GM23338 (cell line): ENCODE measurements around the gene RBBP8. TPM values are rescaled to one million over a fixed set of nuclear protein-coding genes. Genes with fewer than 3 reads are reported as not detected.

Experiments
- ATAC-seq: fragments of 200-7000 bp; cut with Tn5 transposase; 3 replicates; pipeline ENCODE4 v1.9.1; 2020
- DNase-seq: peaks from one replicate; pipeline ENCODE4 v3.0.0-alpha.2; 2015; ENCODE audit warnings: low spot score
- H2AFZ ChIP-seq: fragments of 200-600 bp; sonication (generic); 2 replicates; pipeline ENCODE4 v1.8.0; 2016; ENCODE audit warnings: antibody characterized with exemption, mild to moderate bottlenecking, moderate library complexity
- H3F3A ChIP-seq: fragments of 200-600 bp; sonication (generic); replicated peaks from 2 replicates; pipeline ENCODE4 v1.8.0; 2017; ENCODE audit warnings: antibody characterized with exemption, mixed run types, low read depth
- H3K27ac ChIP-seq: fragments of 200-600 bp; sonication (generic); 2 replicates; pipeline ENCODE4 v1.6.1; 2016; ENCODE audit warnings: low read depth
- H3K27me3 ChIP-seq: fragments of 200-600 bp; sonication (generic); 2 replicates; pipeline ENCODE4 v1.8.0; 2016; ENCODE audit warnings: mild to moderate bottlenecking, mixed run types, moderate library complexity; ENCODE audit not compliant: insufficient read depth
- H3K36me3 ChIP-seq: fragments of 200-600 bp; sonication (generic); 2 replicates; pipeline ENCODE4 v1.8.0; 2016; ENCODE audit warnings: mild to moderate bottlenecking; ENCODE audit not compliant: insufficient read depth
- H3K4me1 ChIP-seq: fragments of 200-600 bp; sonication (generic); 2 replicates; pipeline ENCODE4 v1.8.0; 2016; ENCODE audit warnings: mild to moderate bottlenecking, moderate library complexity; ENCODE audit not compliant: insufficient read depth
- H3K4me2 ChIP-seq: fragments of 200-600 bp; sonication (generic); 2 replicates; pipeline ENCODE4 v1.7.1; 2017; ENCODE audit warnings: mixed run types
- H3K4me3 ChIP-seq: fragments of 200-600 bp; sonication (generic); 2 replicates; pipeline ENCODE4 v1.6.1; 2016; ENCODE audit warnings: mixed run types
- H3K79me2 ChIP-seq: fragments of 200-600 bp; sonication (generic); replicated peaks from 2 replicates; pipeline ENCODE4 v1.8.0; 2017; ENCODE audit warnings: mild to moderate bottlenecking; ENCODE audit not compliant: insufficient read depth
- H3K9me2 ChIP-seq: fragments of 200-600 bp; sonication (generic); 2 replicates; pipeline ENCODE4 v1.8.0; 2017; ENCODE audit not compliant: insufficient read depth
- H4K20me1 ChIP-seq: fragments of 200-600 bp; sonication (generic); replicated peaks from 2 replicates; pipeline ENCODE4 v1.8.0; 2017; ENCODE audit warnings: mild to moderate bottlenecking; ENCODE audit not compliant: insufficient read depth
- H3K27ac Mint-ChIP-seq: 2 replicates; pipeline ENCODE4 v1.8.0; 2020; ENCODE audit warnings: inconsistent platforms, mild to moderate bottlenecking, moderate library complexity, mixed read lengths
- H3K27me3 Mint-ChIP-seq: 3 replicates; pipeline ENCODE4 v1.8.0; 2022; ENCODE audit warnings: low read depth, mild to moderate bottlenecking, moderate library complexity, mixed read lengths, inconsistent platforms; ENCODE audit not compliant: insufficient read depth, poor library complexity
- H3K36me3 Mint-ChIP-seq: 3 replicates; pipeline ENCODE4 v1.8.0; 2021; ENCODE audit warnings: low read depth, mild to moderate bottlenecking, inconsistent platforms, moderate library complexity, mixed read lengths
- H3K4me1 Mint-ChIP-seq: 3 replicates; pipeline ENCODE4 v1.8.0; 2020; ENCODE audit warnings: mild to moderate bottlenecking, inconsistent platforms, mixed read lengths
- H3K4me3 Mint-ChIP-seq: 3 replicates; pipeline ENCODE4 v1.8.0; 2021; ENCODE audit warnings: moderate library complexity, mild to moderate bottlenecking, inconsistent platforms, mixed read lengths
- H3K9me3 Mint-ChIP-seq: 3 replicates; pipeline ENCODE4 v1.8.0; 2020; ENCODE audit warnings: moderate library complexity, mild to moderate bottlenecking, inconsistent platforms, mixed read lengths
- CREB1 ChIP-seq: fragments of 250-450 bp; sonication (Bioruptor Pico); IDR thresholded peaks from 2 replicates; pipeline ENCODE4 v1.5.0; 2020; ENCODE audit warnings: low read depth, mild to moderate bottlenecking, moderate library complexity
- CTCF ChIP-seq, 2 experiments: fragments of 200-600 bp in 1 of 2; sonication (generic) in 1 of 2; conservative IDR thresholded peaks; 2 replicates each; pipeline versions ENCODE4 v1.5.1 to v1.6.1; 2016 to 2017; ENCODE audit warnings: antibody characterized with exemption in 2 of 2, low read depth in 2 of 2, mild to moderate bottlenecking in 2 of 2, moderate library complexity in 1 of 2
- ETS1 ChIP-seq: IDR thresholded peaks from 2 replicates; pipeline ENCODE4 v1.6.1; 2016; ENCODE audit warnings: antibody characterized with exemption
- EZH2 ChIP-seq: fragments of 200-600 bp; sonication (generic); IDR thresholded peaks from one replicate; pipeline ENCODE4 v1.8.0; 2017; ENCODE audit warnings: antibody characterized with exemption, mild to moderate bottlenecking, low read depth; ENCODE audit not compliant: unreplicated experiment
- JUNB ChIP-seq: IDR thresholded peaks from one replicate; pipeline ENCODE4 v1.6.1; 2016; ENCODE audit warnings: antibody characterized with exemption; ENCODE audit not compliant: unreplicated experiment
- NANOG ChIP-seq: IDR thresholded peaks from 2 replicates; pipeline ENCODE4 v1.6.1; 2016; ENCODE audit warnings: antibody characterized with exemption, borderline replicate concordance
- POLR2AphosphoS5 ChIP-seq: IDR thresholded peaks from 2 replicates; pipeline ENCODE4 v1.6.1; 2016; ENCODE audit warnings: antibody characterized with exemption, low read depth
- REST ChIP-seq: IDR thresholded peaks from one replicate; pipeline ENCODE4 v1.6.1; 2018; ENCODE audit warnings: antibody characterized with exemption; ENCODE audit not compliant: unreplicated experiment
- STAT1 ChIP-seq: IDR thresholded peaks from one replicate; pipeline ENCODE4 v1.6.1; 2016; ENCODE audit warnings: antibody characterized with exemption; ENCODE audit not compliant: unreplicated experiment
- ZNF114 ChIP-seq: fragments of 250-450 bp; sonication (Bioruptor Pico); IDR thresholded peaks from 2 replicates; pipeline ENCODE4 v1.5.0; 2020; ENCODE audit warnings: mild to moderate bottlenecking, moderate library complexity
- ZNF331 ChIP-seq: fragments of 250-450 bp; sonication (Bioruptor Pico); IDR thresholded peaks from 2 replicates; pipeline ENCODE4 v1.5.0; 2020; ENCODE audit warnings: low read depth, mild to moderate bottlenecking, moderate library complexity
- polyA plus RNA-seq: library from polyadenylated mRNA; unstranded; fragments of >200 nt; fragmentation: Nextera tagmentation; extraction: Ambion mirVana; gene quantifications from 2 replicates; pipeline ENCODE4 v1.2.1, GENCODE V29; 2016
- total RNA-seq: library from RNA; depleted of rRNA; stranded (reverse); fragments of >200 nt; shearing (Covaris generic); gene quantifications from 2 replicates; pipeline ENCODE4 v1.2.3, GENCODE V29; 2014
- TF ChIP-seq, protein P1 (sequence below): fragments of 250-450 bp; sonication (Bioruptor Pico); IDR thresholded peaks from 2 replicates; pipeline ENCODE4 v1.5.0; 2020; ENCODE audit warnings: mild to moderate bottlenecking, moderate library complexity

The RBBP8 gene
- total and polyA plus RNA-seq, 2 experiments from 2014 or later = 53.3 to 55.6 TPM

DNA sequence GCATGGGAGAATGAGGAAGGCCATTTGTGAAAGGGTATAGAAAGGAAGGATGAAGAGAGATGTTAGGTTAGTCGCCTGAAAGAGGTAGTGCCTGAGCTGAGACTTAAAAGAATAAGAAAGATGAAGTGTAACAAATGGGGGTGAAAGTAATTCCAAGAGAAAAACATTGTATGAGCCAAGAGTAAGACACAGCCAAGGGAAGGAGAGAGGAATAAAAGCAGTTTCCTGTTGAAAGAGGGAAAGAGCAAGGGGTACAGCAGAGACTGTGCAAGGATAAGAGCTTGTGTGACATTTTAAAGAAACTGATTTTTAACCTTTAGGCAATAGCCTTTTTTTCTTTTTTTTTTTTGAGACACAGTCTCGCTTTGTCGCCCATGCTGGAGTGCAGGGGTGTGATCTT lies 4.8 kb upstream of the RBBP8 start:
- Histone ChIP-seq H3K79me2 (no peaks in the 10 kb centered on the region), H3K27ac (no peak overlapping the region), H3K4me1 (peaks cover 6% of the 10 kb centered on the region; the same call in 1 of the 2 replicates), H4K20me1 (no peaks in the 10 kb centered on the region), H3K4me3 (no peak overlapping the region), H3K27me3 (no peaks in the 10 kb centered on the region; the same call in 1 of the 2 replicates), H2AFZ (no peak overlapping the region), H3K36me3 (no peaks in the 10 kb centered on the region), H3F3A (peaks cover 3% of the 10 kb centered on the region; the same call in 1 of the 2 replicates), H3K9me2 (no peaks in the 10 kb centered on the region), H3K4me2 (no peak overlapping the region)
- Mint-ChIP-seq H3K4me3 (no peak overlapping the region), H3K27me3 (peaks cover 4% of the 10 kb centered on the region), H3K9me3 (no peaks in the 10 kb centered on the region), H3K36me3 (no peaks in the 10 kb centered on the region), H3K4me1 (peaks cover 25% of the 10 kb centered on the region), H3K27ac (no peak overlapping the region)
- no peak for DNase-seq
- TF ChIP-seq ETS1 = no peak
- TF ChIP-seq ZNF114 (CRISPR knock-in tag) = no peak
- TF ChIP-seq, protein P1, sequence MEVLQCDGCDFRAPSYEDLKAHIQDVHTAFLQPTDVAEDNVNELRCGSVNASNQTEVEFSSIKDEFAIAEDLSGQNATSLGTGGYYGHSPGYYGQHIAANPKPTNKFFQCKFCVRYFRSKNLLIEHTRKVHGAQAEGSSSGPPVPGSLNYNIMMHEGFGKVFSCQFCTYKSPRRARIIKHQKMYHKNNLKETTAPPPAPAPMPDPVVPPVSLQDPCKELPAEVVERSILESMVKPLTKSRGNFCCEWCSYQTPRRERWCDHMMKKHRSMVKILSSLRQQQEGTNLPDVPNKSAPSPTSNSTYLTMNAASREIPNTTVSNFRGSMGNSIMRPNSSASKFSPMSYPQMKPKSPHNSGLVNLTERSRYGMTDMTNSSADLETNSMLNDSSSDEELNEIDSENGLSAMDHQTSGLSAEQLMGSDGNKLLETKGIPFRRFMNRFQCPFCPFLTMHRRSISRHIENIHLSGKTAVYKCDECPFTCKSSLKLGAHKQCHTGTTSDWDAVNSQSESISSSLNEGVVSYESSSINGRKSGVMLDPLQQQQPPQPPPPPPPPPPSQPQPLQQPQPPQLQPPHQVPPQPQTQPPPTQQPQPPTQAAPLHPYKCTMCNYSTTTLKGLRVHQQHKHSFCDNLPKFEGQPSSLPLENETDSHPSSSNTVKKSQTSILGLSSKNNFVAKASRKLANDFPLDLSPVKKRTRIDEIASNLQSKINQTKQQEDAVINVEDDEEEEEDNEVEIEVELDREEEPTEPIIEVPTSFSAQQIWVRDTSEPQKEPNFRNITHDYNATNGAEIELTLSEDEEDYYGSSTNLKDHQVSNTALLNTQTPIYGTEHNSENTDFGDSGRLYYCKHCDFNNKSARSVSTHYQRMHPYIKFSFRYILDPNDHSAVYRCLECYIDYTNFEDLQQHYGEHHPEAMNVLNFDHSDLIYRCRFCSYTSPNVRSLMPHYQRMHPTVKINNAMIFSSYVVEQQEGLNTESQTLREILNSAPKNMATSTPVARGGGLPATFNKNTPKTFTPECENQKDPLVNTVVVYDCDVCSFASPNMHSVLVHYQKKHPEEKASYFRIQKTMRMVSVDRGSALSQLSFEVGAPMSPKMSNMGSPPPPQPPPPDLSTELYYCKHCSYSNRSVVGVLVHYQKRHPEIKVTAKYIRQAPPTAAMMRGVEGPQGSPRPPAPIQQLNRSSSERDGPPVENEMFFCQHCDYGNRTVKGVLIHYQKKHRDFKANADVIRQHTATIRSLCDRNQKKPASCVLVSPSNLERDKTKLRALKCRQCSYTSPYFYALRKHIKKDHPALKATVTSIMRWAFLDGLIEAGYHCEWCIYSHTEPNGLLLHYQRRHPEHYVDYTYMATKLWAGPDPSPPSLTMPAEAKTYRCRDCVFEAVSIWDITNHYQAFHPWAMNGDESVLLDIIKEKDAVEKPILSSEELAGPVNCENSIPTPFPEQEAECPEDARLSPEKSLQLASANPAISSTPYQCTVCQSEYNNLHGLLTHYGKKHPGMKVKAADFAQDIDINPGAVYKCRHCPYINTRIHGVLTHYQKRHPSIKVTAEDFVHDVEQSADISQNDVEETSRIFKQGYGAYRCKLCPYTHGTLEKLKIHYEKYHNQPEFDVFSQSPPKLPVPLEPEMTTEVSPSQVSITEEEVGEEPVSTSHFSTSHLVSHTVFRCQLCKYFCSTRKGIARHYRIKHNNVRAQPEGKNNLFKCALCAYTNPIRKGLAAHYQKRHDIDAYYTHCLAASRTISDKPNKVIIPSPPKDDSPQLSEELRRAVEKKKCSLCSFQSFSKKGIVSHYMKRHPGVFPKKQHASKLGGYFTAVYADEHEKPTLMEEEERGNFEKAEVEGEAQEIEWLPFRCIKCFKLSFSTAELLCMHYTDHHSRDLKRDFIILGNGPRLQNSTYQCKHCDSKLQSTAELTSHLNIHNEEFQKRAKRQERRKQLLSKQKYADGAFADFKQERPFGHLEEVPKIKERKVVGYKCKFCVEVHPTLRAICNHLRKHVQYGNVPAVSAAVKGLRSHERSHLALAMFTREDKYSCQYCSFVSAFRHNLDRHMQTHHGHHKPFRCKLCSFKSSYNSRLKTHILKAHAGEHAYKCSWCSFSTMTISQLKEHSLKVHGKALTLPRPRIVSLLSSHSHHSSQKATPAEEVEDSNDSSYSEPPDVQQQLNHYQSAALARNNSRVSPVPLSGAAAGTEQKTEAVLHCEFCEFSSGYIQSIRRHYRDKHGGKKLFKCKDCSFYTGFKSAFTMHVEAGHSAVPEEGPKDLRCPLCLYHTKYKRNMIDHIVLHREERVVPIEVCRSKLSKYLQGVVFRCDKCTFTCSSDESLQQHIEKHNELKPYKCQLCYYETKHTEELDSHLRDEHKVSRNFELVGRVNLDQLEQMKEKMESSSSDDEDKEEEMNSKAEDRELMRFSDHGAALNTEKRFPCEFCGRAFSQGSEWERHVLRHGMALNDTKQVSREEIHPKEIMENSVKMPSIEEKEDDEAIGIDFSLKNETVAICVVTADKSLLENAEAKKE (CRISPR knock-in tag) = no peak
- TF ChIP-seq NANOG = no peak
- no peak for TF ChIP-seq ZNF331 (CRISPR knock-in tag)
- TF ChIP-seq STAT1 = no peak
- TF ChIP-seq REST = no peak
- no peak for TF ChIP-seq JUNB
- TF ChIP-seq EZH2 = no peak
- no peak for TF ChIP-seq CREB1 (CRISPR knock-in tag)
- TF ChIP-seq POLR2AphosphoS5 = no peak
- no peak for TF ChIP-seq CTCF (conservative IDR thresholded peaks at IDR 0.05; ENCODE audit: low read depth in 2 of 2)
- no peak for ATAC-seq
